GM21367 (cell line): ENCODE data around the gene ALK.

Source experiments
- ATAC-seq: cut with Tn5 transposase; IDR thresholded peaks from one replicate; pipeline ENCODE4 v1.9.1; 2021; ENCODE audit not compliant: unreplicated experiment

Gene ALK

GRCh38 chr2:29240601-29241000 lies 680.8 kb downstream of the ALK start:
- no peak for ATAC-seq

GRCh38 chr2:29239209-29239960 lies 682.0 kb downstream of the ALK start:
- no peak for ATAC-seq

GRCh38 chr2:29238497-29238896 lies 682.9 kb downstream of the ALK start:
- ATAC-seq: no peak

DNA sequence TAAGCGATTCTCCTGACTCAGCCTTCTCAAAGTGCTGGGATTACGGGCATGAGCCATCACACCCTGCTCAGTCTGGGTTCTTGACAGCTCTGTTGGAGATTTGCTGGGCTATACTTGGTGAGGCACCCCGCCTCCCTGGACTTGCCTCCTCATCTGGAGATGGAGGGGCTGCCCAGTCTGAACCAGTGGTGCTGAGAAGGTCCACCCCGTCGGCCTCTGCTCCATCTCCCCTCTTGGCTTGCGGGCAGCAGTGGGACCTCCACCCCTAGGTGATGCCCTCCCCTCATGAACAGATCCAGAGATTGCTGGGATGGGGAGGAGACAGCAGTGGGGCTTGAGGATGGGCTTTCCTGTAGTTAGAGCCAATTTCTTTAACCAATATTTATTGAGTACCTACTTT lies 685.3 kb downstream of the ALK start:
- ATAC-seq: no peak

DNA sequence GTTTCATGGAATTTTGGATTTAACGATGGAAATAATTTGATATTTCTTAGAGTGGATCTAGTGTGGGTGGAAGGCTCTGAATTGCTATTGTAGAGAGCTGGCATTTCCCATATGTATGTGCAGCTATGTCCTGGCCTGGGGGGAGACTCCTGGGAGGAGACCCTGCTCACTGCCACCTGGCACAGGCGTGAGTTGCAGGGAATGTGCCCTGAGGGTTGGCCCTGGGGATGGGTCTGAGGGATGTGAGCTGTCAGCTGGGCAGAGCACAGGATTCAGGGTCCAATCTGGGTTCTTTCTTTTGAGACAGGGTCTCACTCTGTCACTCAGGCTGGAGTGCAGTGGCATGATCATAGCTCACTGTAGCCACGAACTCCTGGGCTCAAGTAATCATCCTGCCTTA lies 686.0 kb downstream of the ALK start:
- no peak for ATAC-seq

DNA sequence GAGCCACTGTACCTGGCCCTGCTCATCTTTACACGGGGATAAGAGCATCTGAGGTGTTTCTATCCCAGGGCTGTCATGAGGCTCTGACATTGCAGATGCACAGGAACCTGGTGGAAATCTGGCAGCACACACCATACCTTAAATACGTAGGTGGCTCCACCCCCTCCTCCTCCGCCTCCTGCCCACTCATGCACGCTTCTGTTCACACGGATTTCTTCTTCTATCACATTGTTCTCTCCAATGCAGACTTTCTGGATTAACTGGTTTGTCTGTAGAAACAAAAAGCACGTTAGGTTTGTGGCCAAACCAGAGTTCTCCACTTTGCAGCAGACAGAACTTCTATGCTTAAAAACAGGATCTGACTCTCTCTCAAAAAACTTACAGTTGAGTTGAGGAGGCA lies 688.0 kb downstream of the ALK start:
- no peak for ATAC-seq

DNA sequence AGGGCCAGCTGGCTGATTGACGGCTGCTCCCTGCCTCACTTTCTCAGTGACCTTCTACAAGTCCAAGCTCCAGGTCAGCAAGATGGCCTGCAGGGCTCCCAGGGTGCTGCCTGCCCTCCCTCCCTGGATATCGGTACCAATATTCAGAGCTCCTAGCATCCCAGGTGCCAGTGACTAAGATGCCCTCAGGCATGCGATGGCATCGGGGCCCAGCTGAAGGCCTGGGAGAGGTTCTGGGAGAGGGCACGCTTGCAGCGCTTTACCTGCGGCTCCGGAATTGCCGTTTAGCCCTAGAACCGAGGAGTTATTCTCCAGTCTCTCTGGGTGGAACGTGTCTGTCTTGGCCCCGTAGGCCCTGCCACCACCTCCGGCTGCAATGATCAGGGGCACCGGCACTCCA lies 689.3 kb downstream of the ALK start:
- no peak for ATAC-seq

DNA sequence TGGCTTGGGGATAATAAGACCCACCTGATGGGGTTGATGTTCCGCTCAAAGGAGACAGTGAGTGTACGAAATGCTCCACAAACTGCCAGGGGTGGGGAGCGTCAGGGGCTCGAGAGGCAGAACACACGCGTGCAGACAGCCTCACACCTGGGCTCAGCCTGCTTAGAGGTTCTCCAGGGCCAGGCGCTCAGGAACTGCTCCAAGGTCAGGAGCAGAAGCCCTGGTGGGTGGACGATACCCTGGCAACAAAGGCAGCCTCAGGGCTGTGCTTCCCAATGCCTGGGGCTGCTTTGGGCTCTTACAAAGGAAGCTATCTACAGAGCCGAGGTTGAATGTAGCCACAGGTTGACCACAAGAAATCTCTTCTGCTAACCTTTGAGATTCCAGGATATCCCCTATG lies 691.7 kb downstream of the ALK start:
- ATAC-seq: no peak

DNA sequence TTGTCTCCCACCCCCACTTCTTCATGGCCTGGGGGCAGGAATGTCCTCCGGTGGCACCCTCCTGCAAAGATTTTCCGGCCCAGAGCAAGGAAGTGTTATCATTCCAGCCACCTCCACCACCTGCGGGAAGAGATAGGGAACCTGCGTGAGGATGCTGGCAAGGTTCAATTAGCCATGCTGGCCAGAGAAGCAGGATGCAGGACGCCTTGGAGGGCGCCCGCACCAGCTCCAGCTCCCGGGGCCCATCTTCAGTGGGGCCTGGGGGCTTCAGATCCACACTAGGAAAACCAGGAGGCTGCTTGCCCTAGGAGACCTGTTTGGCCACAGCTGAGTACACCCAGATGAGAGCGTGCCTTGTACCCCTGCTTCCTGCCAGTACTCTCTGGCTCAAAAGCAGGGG lies 692.4 kb downstream of the ALK start:
- ATAC-seq: no peak

DNA sequence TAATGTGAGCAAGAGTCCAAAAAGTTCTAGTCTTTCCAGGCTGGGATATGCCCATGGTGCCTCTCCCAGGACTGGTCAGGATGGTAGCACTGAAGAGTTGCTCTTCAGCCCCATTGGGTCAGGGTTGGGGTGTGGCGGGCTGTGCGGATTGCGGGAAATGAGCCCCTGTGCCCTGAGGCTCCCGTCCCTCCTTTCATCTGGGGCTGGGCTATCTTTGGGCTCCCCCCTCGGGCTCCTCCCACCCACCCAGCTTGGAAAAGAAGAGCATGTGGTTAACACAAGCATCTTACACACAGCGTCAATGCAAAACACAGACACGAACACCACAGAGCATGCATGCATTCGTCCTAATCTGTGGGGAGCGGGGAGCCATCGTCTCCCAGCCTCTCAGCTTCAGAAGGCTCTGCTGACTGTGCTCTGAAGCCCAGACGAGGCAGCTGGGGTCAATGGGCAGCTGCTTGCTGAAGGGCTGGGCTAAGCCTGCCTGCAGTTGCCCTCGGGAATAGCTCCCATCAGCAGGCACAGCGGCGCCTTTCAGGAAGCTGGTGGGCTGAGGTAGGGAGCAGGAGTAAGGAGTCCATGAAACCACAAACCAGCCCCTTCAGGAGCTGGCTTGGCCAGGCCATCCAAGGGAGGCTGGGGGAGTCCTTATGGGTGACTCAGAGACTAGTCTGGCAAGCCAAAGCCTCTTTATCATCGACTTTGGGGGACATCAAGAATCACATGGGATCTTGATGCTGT lies 693.3 kb downstream of the ALK start:
- ATAC-seq: no peak

- ATAC-seq: no peak
Measured at GRCh38 chr2:29226808-29227207, 694.6 kb downstream of the ALK start.

DNA sequence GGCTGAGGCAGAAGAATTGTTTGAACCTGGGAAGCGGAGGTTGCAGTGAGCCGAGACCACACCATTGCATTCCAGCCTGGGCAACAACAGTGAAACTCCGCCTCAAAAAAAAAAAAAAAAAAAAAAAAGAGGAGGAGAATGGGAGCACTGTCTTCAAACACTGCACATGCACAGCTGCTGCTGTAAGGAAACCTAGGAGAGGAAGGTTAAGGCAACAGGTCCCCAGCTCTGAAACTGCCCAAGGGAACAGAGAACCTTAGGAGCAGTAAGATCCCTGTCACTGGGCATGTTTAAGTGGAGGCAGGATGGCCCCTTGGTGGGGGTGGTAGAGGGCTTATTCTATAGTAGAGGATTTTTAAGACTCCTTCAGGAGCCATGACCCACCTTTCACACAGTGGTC lies 695.0 kb downstream of the ALK start:
- ATAC-seq: no peak

- no peak for ATAC-seq
Measured at GRCh38 chr2:29225814-29226213, 695.6 kb downstream of the ALK start.

DNA sequence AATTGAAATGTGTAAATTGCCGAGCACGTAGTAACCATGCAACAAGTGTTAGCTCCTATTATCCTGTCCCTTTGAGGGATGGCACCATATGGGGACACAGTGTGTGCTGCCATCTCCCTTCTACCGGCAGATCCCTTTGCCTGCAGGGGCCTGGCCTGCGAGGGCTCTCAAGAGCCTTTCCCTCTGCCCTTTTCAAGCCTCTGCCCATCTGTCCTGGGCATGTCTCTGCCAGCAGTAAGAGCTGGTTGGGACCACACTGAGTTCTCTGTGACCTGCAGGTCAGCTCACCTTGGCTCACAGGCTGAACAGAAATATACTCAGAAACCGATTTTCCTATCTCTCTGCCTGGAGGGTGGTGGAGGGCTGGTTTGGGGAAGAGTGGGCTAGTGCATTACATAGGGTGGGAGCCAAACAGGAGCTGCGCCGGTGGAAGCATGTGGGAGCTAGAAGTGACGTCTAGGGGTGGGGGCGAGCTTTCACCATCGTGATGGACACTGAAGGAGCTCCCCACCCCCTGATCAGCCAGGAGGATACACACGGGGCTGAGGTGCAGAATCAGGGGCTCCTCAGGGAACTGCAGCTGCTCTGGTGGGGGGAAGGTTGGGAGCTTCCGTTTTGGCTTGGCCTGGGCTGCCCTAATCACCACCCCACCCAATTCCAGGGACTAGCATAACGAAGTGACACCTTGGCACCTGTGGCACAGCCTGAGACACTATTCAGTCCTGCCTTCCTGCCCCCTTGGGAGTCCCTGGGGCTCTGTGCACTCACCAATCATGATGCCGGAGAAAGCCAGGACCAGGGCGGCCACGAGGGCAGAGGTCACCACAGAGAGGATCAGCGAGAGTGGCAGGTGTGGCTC lies 696.5 kb downstream of the ALK start:
- no peak for ATAC-seq

DNA sequence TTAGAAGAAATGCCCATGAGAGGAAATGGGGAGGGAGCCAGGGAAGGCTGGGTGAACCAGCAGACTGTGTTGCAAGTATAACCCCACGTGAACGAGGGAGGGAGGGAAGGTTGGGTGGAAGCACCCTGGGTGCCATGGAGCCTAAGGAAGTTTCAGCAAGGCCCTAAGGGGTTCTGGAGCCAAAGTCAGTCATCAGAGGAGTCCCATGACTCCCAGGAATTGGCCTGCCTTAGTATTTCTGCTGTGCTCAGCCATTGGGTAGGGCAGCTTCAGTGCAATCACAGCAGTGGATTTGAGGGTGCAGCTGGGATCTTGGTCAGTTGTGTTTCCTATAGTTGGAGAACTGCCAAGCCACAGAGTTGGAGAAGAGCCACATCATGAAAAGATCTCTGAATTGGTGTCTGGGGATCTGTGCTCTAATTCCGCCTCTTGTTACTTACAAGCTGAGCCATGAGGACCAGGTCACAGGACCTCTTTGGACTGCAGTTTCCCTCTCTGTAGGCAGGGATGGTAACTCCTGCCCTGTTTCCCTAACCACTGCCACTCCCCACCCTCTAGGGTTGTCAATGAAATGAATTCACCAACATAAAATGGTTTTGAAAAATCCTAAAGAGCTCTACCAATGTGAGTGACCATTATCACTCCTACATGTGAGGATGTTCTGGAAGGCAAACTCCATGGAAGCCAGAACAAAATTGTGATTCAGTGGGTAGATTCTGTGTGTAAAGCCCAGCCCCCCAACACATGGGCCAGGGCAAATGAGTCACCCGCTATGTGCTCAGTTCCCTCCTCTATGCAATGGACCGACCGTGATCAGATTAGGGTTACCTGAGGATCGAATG lies 697.3 kb downstream of the ALK start:
- ATAC-seq: no peak

DNA sequence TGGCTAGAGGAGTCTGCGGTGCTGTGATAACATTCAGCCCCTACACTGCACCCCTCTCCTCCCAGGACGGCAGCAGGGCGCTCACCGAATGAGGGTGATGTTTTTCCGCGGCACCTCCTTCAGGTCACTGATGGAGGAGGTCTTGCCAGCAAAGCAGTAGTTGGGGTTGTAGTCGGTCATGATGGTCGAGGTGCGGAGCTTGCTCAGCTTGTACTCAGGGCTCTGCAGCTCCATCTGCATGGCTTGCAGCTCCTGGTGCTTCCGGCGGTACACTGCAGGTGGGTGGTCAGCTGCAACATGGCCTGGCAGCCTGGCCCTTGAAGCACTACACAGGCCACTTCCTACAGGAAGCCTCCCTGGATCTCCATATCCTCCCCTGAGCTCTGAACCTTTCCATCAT lies 698.1 kb downstream of the ALK start:
- no peak for ATAC-seq

- no peak for ATAC-seq
Measured at GRCh38 chr2:29222381-29223179, 698.8 kb downstream of the ALK start.

DNA sequence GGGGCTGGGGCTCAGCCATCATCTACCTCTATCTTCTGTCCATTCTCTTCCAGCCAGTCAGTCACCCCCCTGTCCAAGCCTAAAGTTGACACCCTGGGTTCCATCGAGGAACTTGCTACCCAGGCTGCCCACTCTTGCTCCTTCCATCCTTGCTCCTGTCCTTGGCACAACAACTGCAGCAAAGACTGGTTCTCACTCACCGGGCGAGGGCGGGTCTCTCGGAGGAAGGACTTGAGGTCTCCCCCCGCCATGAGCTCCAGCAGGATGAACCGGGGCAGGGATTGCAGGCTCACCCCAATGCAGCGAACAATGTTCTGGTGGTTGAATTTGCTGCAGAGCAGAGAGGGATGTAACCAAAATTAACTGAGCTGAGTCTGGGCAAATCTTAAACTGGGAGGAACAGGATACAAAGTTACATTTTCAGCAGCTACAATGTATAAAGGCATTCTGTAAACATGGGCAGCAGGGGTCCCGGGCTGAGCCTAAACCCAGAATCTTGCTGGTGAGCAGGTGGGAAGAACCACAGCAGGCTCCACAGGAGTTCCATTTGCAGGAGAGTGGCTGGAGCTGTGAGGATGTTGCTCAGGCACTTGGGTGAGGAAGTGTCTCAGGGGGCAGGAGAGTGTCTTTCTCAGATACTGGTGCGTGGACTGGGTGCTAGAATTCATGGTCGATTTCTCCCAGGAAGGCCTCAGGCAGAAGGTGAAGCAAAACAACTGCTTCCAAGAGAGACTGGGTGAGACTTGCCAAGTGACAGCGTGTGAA lies 700.7 kb downstream of the ALK start:
- ATAC-seq: no peak

- no peak for ATAC-seq
Measured at GRCh38 chr2:29219374-29219773, 702.0 kb downstream of the ALK start.
